Gastroesophageal sphincter (tissue), 3 donors: ENCODE measurements around the gene GBP5.

Experiments used
- EP300 ChIP-seq: sonication (generic); formaldehyde crosslinking; IDR thresholded peaks from one replicate; pipeline ENCODE4 v1.6.1; 2017; ENCODE audit warnings: antibody characterized with exemption, mild to moderate bottlenecking
- POLR2A ChIP-seq, 2 donors: fragments of 450-650 bp; IDR thresholded peaks; one replicate each; pipeline ENCODE4 v1.6.1; 2017; ENCODE audit warnings: antibody characterized with exemption in 2 of 2, mild to moderate bottlenecking in 2 of 2, moderate library complexity in 1 of 2
- POLR2AphosphoS5 ChIP-seq: sonication (generic); formaldehyde crosslinking; IDR thresholded peaks from one replicate; pipeline ENCODE4 v1.6.1; 2017; ENCODE audit warnings: antibody characterized with exemption
- TF ChIP-seq, protein P1 (sequence below), 4 experiments: fragments of 200-600 bp in 2 of 4; fragments of 450-650 bp in 2 of 4; sonication (generic) in 1 of 4; IDR thresholded peaks; one replicate each; pipeline ENCODE4 v1.5.1; 2017 to 2019; ENCODE audit warnings: antibody characterized with exemption in 4 of 4, mild to moderate bottlenecking in 2 of 4, moderate library complexity in 2 of 4

DNA sequence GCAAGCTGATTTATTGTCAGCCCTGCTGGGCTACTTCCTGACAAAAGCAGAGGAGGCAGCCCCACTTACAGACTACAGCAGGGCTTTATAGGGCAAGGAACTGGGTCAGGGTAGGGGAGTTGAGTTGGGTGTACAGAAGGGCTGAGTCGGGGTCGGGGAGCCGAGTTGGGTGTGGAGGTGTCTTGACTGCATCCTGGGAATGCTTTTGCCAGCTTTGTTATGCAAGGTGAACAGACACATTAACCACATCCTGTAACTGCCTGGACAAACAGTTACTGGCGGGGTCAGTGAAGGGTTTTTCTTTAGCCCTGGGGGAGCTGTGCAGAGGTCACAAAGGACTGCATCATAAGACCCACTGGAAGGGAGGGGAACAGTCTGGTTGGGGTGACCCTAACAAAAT, 39.1 kb upstream of the GBP5 start:
- TF ChIP-seq POLR2AphosphoS5 = no peak
- TF ChIP-seq, protein P1, sequence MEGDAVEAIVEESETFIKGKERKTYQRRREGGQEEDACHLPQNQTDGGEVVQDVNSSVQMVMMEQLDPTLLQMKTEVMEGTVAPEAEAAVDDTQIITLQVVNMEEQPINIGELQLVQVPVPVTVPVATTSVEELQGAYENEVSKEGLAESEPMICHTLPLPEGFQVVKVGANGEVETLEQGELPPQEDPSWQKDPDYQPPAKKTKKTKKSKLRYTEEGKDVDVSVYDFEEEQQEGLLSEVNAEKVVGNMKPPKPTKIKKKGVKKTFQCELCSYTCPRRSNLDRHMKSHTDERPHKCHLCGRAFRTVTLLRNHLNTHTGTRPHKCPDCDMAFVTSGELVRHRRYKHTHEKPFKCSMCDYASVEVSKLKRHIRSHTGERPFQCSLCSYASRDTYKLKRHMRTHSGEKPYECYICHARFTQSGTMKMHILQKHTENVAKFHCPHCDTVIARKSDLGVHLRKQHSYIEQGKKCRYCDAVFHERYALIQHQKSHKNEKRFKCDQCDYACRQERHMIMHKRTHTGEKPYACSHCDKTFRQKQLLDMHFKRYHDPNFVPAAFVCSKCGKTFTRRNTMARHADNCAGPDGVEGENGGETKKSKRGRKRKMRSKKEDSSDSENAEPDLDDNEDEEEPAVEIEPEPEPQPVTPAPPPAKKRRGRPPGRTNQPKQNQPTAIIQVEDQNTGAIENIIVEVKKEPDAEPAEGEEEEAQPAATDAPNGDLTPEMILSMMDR (IDR thresholded peaks at IDR 0.05) = no peak
- no peak for TF ChIP-seq POLR2A (IDR thresholded peaks at IDR 0.05)
- TF ChIP-seq EP300 = no peak
